ENCODE measurements around the gene RPS6KC1. TPM values are rescaled to one million over a fixed set of nuclear protein-coding genes. Genes with fewer than 3 reads are reported as not detected.

RPS6KC1 gene
- total and polyA plus RNA-seq, 2 of the 4 experiments (the other 2 are of a cell fraction): 7.9 to 23.7 TPM

- ATAC-seq (ENCODE audit: low read depth): no peak
- H2BK5ac ChIP-seq (ENCODE audit: low read depth, low read length, poor library complexity, severe bottlenecking): no peak overlapping the region
- no peak overlapping the region for H2BK20ac ChIP-seq (ENCODE audit: low read depth, low read length)
- no TSS peak for BruUV-seq (replicated peaks)
- ChIA-PET POLR2A (ENCODE audit: unreplicated experiment) (no interaction called here), CTCF (interaction anchor here (0.6 kb wide), 1 partner anchor 21 kb away, joined by 3 read pairs; no protein-coding TSS in a partner anchor)
- H3K18ac ChIP-seq (ENCODE audit: low read depth, low read length): no peak overlapping the region
- no peak overlapping the region for H2BK120ac ChIP-seq (ENCODE audit: low read depth, low read length)
- no peaks in the 10 kb centered on the region for H3K9me3 ChIP-seq (ENCODE audit: control insufficient read depth, insufficient read depth, low read length)
- no peak overlapping the region for H3K14ac ChIP-seq (replicated peaks; ENCODE audit: low read depth, low read length)
- H4K5ac ChIP-seq (ENCODE audit: low read depth, low read length): no peak overlapping the region
- H3K27ac ChIP-seq (ENCODE audit: insufficient read depth, low read length): no peak overlapping the region
- H4K20me1 ChIP-seq (ENCODE audit: insufficient read depth, low read length): no peaks in the 10 kb centered on the region
- intact Hi-C loops (cut with micrococcal nuclease): no loop called here
- no peak overlapping the region for H3K4ac ChIP-seq (ENCODE audit: low read depth, low read length)
- H3K4me1 ChIP-seq (ENCODE audit: control insufficient read depth, insufficient read depth, low read length): peaks cover 2% of the 10 kb centered on the region; the same call in 1 of the 2 replicates
- no peak overlapping the region for H4K91ac ChIP-seq (ENCODE audit: insufficient read depth, low read depth, low read length)
- no peaks in the 10 kb centered on the region for H3K27me3 ChIP-seq (ENCODE audit: control insufficient read depth, insufficient read depth, low read length)
- no peak overlapping the region for H4K8ac ChIP-seq (ENCODE audit: low read depth in 2 of 2, low read length in 2 of 2)
- TF ChIP-seq CEBPB (IDR thresholded peaks at IDR 0.05; ENCODE audit: low read depth, low read length): no peak
- TF ChIP-seq CHD1 (IDR thresholded peaks at IDR 0.05; ENCODE audit: low read depth, low read length): no peak
- H2AK9ac ChIP-seq (replicated peaks; ENCODE audit: low read depth, low read length, poor library complexity): no peak overlapping the region
- H3K9ac ChIP-seq (ENCODE audit: low read depth, low read length): no peak overlapping the region
- H3K23ac ChIP-seq (ENCODE audit: low read depth, low read length): no peak overlapping the region
- no peaks in the 10 kb centered on the region for H3K36me3 ChIP-seq (ENCODE audit: control insufficient read depth, insufficient read depth, low read length)
- H3K4me3 ChIP-seq (ENCODE audit: insufficient read depth, low read depth, low read length): no peak overlapping the region
- H2AFZ ChIP-seq (replicated peaks; ENCODE audit: low read length, poor library complexity): no peak overlapping the region
- DNase-seq: no peak
- no peak overlapping the region for H3K4me2 ChIP-seq (ENCODE audit: low read depth, low read length)
- no peaks in the 10 kb centered on the region for H3K9me1 ChIP-seq (ENCODE audit: insufficient read depth, low read length)
- WGBS, 2 experiments (ENCODE audit: extremely low coverage in 2 of 2, insufficient read length in 1 of 2): no CpG with 5 or more reads among the region's 2 CpGs
- in situ Hi-C loops (cut with MboI; ENCODE audit: low sequenced_read_pairs): no loop called here
- no peak overlapping the region for H2AK5ac ChIP-seq (ENCODE audit: low read depth, low read length)
- H3K56ac ChIP-seq (ENCODE audit: extremely low read depth, insufficient read depth, low read length): no peak overlapping the region
- H2BK15ac ChIP-seq (ENCODE audit: low read depth, low read length): no peak overlapping the region
- no peaks in the 10 kb centered on the region for H3K79me1 ChIP-seq (ENCODE audit: low read depth in 1 of 2, low read length in 2 of 2)
- dilution Hi-C loops (cut with HindIII; ENCODE audit: low sequenced_read_pairs, unreplicated experiment): no loop called here
Observed at GRCh38 chr1:213292614-213293013, 241.6 kb downstream of the RPS6KC1 start.
